Left lobe of liver (tissue), 2 donors: ENCODE data around the gene QPRT. TPM values are rescaled to one million over a fixed set of nuclear protein-coding genes. Genes with fewer than 3 reads are reported as not detected.
"Not testable (repeated sequence)": the region's sequence is repeated elsewhere in the genome, so short reads cannot be mapped to it uniquely, and the experiment has no call there.

ENCODE experiments used
- ATAC-seq: fragments of 200-7000 bp; cut with Tn5 transposase; one replicate; pipeline ENCODE4 v1.9.1; 2020; ENCODE audit warnings: mild to moderate bottlenecking, moderate library complexity
- DNase-seq: peaks from one replicate; pipeline ENCODE4 v3.0.0-alpha.2; 2020; ENCODE audit warnings: low spot score
- total RNA-seq: library from RNA; stranded (reverse); gene quantifications from one replicate; pipeline ENCODE4 v1.2.1, GENCODE V29; 2021
- donor health status: DM: no; HTN: no; CAD: no; lungs with moderate emphysema.
- donor health status: DM: no; HTN: yes; CAD: no.

Gene QPRT
- total RNA-seq, 1 donor from 2014 or later = 143 TPM

DNA sequence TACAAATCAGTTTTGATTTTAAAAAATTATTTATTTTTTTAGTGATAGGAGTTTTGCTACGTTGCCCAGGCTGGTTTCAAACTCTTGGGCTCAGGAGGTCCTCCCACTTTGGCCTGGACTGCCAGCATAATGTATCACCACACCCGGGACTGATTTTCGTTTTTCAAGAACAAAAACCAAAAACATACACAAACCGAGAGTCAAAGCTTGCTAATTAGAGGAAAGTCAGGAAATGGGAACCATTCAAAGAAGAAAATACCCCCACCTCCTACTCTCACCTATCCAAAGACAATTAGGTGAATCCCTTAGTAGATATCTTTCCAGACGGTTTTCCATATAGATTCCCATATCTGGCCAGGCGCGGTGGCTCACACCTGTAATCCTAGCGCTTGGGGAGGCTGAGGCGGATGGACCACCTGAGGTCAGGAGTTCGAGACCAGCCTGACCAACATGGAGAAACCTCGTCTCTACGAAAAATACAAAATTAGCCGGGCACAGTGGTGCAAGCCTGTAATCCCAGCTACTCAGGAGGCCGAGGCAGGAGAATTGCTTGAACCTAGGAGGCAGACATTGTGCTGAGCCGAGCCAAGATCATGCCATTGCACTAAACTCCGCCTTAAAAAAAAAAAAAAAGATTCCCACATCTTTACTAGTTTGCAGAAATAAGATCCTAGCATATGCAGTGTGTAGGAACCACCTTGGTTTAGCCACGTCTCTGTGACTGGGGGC is 16.8 kb upstream of the QPRT start:
- no peak for DNase-seq
- no peak for ATAC-seq

DNA sequence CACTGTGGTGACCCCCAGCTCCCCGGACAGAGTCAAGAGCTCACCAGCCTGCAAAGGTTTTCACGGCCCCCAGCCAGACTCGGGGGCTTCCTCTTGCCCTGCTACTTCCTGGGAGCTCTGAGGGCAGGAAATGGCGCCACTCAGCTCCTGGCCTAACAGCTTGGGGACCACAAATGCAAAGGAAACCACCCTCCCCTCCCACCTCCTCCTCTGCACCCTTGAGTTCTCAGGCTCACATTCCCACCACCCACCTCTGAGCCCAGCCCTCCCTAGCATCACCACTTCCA is 16.3 kb upstream of the QPRT start:
- ATAC-seq (no peak), DNase-seq (no peak)

DNA sequence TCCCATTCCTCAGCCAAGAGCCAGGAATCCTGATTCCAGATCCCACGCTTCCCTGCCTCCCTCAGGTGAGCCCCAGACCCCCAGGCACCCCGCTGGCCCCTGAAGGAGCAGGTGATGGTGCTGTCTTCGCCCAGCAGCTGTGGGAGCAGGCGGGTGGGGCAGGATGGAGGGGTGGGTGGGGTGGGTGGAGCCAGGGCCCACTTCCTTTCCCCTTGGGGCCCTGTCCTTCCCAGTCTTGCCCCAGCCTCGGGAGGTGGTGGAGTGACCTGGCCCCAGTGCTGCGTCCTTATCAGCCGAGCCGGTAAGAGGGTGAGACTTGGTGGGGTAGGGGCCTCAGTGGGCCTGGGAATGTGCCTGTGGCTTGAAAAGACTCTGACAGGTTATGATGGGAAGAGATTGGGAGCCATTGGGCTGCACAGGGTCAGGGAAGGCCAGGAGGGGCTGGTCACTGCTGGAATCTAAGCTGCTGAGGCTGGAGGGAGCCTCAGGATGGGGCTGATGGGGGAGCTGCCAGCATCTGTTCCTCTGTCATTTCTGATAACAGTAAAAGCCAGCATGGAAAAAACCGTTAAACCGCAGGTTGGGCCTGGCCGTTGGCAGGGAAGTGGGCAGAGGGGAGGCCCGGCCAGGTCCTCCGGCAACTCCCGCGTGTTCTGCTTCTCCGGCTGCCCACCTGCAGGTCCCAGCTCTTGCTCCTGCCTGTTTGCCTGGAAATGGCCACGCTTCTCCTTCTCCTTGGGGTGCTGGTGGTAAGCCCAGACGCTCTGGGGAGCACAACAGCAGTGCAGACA is 15.8 kb upstream of the QPRT start, which contains the start of gene SPN:
Gene SPN (plus strand): TSS at position 232 of the 791 bp plus-strand sequence. CDS start 482 bp downstream, at position 714.
- ATAC-seq = no peak
- no peak for DNase-seq

DNA sequence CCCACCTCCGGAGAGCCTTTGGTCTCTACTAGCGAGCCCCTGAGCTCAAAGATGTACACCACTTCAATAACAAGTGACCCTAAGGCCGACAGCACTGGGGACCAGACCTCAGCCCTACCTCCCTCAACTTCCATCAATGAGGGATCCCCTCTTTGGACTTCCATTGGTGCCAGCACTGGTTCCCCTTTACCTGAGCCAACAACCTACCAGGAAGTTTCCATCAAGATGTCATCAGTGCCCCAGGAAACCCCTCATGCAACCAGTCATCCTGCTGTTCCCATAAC is 15.2 kb upstream of the QPRT start:
- DNase-seq (no peak), ATAC-seq (no peak)

DNA sequence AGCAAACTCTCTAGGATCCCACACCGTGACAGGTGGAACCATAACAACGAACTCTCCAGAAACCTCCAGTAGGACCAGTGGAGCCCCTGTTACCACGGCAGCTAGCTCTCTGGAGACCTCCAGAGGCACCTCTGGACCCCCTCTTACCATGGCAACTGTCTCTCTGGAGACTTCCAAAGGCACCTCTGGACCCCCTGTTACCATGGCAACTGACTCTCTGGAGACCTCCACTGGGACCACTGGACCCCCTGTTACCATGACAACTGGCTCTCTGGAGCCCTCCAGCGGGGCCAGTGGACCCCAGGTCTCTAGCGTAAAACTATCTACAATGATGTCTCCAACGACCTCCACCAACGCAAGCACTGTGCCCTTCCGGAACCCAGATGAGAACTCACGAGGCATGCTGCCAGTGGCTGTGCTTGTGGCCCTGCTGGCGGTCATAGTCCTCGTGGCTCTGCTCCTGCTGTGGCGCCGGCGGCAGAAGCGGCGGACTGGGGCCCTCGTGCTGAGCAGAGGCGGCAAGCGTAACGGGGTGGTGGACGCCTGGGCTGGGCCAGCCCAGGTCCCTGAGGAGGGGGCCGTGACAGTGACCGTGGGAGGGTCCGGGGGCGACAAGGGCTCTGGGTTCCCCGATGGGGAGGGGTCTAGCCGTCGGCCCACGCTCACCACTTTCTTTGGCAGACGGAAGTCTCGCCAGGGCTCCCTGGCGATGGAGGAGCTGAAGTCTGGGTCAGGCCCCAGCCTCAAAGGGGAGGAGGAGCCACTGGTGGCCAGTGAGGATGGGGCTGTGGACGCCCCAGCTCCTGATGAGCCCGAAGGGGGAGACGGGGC is 14.7 kb upstream of the QPRT start:
- ATAC-seq = peak; percentile 93
- DNase-seq = peak; percentile 81

DNA sequence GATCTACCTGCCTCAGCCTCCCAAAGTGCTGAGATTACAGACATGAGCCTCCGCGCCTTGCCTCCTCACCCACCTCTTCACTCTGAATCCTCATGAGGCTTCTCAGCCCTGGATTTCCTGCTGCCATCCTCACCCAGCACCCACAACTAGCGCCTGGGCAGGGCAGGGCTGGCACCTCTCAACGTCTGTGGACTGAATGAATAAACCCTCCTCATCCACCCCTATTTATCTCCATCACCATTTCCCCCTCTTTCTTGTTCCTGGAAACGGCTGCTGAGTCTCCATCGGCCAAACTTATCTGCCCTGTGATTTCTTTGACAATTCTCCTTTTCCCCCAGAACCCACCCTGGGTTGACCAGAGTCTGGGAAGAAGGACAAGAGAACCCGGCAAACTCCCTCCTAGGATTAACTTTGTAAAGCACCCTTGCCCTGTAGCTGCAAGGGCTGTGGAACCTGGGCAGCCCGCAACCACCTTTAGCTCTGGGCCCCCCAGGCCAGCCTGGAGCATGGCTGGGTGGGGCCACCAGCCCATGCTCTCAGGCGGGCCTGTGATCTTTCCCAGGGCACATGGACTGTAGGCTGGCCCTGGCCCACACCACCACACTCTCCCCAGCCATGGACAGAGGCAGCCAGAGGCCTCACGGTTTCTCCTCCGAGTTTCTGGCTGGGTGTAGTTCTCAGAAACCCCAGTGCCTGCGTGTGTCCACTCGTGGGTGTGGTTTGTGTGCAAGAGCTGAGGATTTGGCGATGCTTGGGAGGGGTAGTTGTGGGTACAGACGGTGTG is 13.5 kb upstream of the QPRT start:
- DNase-seq (no peak), ATAC-seq (no peak)

DNA sequence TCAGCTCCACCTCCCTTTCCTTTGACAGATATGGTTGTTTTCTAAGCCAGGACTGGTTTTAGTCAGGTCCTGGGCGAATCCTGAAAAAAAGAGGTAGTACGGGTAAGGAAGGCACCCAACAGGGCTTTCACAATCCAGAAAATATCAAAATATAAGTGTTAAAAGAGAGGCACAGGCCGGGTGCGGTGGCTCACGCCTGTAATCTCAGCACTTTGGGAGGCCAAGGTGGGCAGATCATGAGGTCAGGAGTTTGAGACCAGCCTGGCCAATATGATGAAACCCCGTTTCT is 11.7 kb upstream of the QPRT start:
- not testable (repeated sequence) for DNase-seq, ATAC-seq

DNA sequence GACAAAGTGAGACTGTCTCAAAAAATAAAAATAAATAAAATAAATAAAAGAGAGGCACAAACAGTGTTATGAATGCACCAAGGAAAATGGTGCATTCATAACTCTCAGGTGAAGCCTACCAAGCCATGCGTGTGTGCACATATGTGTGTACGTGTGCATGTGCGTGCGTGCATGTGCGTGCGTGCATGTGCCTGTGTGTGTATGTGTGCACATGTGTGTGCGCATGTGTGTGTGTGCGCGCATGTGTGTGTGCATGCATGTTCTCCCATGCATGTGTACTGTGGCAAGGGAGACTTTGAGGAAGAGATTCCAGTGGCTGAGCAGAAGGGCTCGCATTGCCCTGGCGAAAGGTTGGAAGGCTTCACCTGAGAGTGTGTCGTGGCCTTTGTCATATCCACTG is 11.2 kb upstream of the QPRT start:
- ATAC-seq (no peak), DNase-seq (no peak)

DNA sequence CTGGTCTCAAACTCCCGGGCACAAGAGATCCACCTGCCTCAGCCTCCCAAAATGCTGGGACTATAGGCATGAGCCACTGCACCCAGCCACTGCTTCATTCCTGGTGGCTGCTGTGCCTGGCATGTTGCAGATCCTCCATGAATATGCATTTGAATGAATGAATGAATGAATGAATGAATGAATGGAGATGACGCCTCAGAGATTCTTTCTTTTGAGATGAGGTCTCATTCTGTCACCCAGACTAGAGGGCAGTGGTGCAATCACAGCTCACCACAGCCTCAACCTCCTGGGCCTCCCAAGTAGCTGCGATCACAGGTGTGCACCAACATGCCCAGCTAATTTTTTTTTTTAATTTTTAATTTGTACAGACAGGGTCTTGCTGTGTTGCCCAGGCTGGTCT is 10.7 kb upstream of the QPRT start:
- ATAC-seq (no peak), DNase-seq (no peak)

DNA sequence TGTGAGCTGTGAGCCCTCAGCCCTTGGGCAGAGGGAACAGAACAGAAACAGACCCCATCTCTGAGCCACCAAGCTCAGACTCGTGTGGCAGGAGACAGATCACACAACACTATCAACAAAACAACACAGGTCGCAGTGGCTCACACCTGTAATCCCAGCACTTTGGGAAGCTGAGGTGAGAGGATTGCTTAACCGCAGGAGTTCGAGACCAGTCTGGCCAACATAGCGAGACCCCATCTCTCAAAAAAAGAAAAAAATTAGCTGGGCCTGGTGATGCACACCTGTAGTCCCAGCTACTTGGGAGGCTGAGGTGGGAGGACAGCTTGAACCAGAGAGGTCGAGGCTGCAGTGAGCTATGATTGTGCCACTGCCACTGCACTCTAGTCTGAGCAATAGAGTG is 5.5 kb upstream of the QPRT start:
- no peak for DNase-seq
- no peak for ATAC-seq

DNA sequence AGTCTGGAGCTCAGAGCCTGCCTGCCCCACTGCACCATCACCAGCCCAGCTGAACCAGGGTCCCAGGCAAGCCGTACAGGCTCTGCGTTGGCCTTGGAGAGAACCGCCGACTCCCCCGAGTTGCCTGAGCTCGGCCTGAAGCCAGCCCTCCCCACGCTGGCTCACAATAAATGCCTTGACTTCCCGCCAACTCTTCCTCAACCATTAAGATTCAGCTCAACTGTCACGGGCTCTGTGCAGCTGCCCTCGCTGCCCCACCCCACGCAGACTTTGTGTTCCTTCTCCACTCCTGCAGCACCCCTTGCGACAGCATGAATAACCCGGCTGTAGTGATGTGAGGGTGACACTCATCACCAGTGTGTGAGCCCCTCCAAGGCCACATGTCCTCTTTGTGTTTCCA is 4.8 kb upstream of the QPRT start:
- ATAC-seq (no peak), DNase-seq (no peak)

DNA sequence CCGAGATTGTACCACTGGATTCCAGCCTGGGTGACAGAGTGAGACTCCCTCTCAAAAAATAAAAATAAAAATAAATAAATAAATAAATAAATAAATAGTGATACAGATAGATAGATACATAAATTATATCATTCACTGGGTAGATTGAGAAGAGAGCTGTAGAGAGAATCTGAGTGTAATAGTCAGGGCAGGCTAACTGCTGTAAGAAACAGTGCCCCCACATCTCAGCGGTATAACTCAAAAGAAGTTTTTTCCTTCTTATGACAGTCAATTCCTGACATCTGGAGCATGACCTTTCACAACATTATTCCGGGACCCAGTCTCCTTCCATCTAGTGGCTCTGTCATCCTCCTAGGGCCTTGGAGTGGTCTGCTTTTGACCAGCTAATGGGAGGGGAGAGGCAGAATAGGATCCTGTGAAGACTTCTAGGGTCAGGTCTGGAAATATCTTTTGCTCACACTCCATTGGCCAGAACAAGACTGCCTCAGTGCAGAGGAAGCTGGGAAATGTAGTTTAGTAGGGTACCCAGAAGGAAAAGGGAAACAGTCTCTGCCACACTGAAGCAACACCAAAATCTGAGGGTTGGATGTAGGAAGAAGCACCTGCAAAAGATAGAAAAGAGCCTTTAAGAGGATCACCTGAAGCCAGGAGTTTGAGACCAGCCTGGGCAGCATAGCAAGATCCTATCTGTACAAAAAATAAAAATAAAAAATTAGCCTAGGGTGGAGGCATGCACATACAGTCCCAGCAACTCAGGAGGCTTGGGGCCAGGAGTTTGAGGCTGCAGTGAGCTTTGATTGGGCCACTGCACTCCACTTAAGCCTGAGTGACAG is 3.0 kb upstream of the QPRT start:
- ATAC-seq (peak; percentile 45), DNase-seq (no peak)

DNA sequence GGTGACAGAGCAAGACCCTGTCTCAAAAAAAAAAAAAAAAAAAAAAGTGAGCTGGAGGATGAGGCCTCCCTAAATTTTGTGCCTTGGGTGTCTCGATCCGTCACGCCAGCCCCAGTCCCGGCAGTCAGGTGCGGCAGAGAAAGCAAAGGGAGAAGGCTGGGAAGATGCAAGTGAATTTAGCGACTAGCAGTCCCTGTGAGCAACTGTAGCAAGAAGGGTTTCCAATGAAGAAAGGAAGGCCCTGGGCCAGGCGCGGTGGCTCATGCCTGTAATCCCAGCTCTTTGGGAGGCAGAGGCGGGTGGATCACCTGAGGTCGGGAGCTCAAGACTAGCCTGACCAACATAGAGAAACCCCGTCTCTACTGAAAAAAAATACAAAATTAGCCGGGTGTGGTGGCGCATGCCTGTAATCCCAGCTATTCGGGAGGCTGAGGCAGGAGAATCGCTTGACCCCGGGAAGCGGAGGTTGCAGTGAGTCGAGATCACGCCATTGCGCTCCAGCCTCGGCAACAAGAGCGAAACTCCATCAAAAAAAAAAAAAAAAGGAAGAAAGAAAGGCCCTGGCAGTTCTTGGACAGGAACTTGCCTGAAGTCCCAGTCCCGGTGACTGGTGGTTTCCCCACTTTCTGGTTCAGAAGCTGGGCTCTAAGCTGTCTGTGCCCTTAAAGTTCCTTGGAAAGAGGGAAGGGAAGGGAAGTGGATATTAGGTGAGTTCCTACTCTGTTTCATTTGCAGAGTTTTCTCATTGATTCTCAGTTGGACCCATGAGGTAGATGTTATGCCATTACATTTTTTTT is 1.8 kb upstream of the QPRT start:
- DNase-seq (no peak), ATAC-seq (no peak)

DNA sequence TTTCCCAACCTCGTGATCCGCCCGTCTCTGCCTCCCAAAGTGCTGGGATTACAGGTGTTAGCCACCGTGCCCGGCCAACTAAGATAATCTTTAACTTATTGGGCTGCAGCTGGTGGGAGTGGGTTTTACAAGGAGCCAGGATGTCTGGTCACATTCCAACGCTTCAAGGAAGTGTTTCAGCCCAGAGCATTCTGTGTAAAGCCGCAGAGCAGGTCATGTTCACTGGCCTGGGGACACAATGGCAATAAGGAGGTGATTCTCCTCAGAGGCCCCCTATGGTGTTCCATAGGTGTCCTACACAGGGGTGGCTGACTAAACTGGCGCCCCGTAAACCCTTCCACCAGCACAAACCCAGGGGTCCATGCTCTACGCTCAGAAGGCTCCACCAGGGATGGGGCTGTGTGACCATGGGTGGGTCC is 1.2 kb downstream of the QPRT start:
- DNase-seq (no peak), ATAC-seq (no peak)

DNA sequence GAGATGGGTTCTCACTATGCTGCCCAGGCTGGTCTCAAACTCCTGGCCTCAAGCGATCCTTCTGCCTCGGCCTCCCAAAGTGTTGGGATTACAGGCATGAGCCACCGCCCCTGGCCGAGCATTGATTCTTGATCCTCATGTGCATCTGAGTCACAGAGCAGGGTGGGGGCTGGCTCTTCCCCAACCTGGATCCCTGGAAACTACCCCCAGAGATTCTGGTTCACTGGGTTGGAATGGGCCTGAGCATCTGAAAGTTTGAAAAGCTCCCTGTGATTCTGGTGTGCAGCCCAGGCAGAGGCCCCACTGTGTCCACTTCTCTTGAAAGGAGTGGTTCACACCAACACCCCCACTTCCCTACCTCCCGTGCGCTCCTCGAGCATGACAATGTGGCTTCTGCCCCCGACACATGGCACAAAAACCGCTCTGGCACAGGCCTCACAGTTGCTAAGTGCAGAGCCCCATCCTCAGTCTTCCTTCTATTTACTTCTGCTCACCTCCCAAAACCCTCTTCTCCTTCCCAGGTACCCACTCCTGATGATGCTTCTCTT is 4.6 kb downstream of the QPRT start:
- no peak for DNase-seq
- ATAC-seq = no peak

DNA sequence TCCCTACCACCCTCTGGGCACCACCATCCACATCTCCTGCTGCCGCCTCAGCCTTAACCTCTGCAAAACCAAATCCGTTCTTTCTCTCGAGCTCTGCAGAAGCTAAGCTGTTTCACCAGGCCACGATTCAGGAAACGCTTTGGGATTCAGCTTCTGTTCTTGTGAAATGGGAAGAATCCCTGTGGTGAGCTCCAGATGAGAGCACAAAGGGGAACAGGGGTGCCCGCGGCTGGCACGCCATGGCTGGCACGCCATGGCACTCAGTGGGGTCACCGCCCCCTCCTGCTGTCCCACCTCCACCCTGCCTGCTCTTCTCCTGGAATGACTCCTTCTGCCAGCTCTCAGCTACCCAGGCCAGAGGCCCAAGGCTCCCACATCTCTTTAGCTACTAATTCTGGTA is 5.7 kb downstream of the QPRT start:
- DNase-seq (no peak), ATAC-seq (no peak)

DNA sequence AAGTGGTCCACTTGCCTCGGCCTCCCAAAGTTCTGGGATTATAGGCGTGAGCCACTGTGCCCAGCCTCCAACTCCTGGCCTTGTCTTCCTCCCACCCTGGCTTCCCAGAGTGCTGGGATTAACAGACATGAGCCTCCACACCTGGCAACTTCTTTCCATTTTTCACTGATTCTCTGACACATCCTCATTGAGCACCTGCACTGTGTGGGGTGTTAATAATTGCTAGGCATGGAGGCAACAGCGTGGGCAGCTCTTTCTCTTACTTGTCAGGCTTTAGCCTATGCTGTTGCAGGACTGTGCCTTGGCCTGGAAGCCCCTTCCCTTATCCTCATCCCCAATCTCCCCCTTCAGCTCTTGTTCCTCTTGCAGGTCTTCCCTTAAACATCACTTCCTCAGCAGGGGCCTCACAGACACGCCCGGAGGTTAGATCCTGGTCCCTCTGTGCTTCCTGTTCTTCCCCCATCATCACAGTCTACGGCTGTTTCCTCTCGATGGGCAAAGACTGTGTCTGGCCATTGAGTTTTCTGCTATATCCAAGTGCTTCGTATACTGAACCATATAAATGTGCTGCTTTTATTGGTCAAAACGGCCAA is 7.9 kb downstream of the QPRT start:
- ATAC-seq (no peak), DNase-seq (no peak)

DNA sequence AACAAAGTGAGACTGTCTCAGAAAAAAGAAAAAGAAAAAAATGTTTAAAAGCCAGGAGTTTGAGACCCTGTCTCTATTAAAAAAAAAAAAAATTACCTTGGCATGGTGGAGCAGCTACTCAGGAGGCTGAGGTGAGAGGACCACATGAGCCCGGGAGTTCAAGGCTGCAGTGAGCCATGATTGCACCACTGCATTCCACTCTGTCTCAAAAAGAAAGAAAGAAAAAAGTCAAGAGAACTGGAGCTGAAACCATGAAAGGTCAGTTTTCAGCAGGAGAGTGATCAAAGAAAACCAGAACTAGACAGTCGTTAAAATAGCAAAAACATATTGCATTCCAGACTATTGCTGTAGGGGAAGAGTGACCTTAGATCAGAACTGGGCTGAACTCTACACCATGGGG is 8.8 kb downstream of the QPRT start:
- DNase-seq = no peak
- ATAC-seq = no peak

DNA sequence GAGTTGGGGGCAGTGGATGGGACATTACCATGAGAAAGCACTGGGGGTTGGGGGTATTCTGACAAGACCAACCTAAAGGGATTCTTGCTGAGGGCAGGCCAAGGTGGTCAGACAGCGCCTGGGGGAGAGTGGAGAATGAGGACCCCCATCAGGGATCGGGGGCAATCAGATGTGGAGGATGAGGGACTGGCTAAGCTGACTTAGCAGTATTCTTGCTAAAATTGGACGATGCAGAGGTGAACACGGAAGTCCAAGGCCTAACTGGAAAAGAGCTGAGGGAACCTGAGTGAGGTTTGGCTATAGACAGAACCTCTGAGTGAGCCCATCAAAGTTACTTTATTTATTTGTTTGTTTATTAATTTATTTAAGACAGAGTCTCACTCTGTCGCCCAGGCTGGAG is 9.2 kb downstream of the QPRT start:
- no peak for DNase-seq

More for the DNA sequence above, 9.2 kb downstream of the QPRT start:
- no peak for ATAC-seq
